ENCODE measurements around the gene MVK. TPM values are rescaled to one million over a fixed set of nuclear protein-coding genes. Genes with fewer than 3 reads are reported as not detected.

MVK gene
- total and polyA plus RNA-seq, 4 donors = 34.9 to 50.3 (median 41.4) TPM

DNA sequence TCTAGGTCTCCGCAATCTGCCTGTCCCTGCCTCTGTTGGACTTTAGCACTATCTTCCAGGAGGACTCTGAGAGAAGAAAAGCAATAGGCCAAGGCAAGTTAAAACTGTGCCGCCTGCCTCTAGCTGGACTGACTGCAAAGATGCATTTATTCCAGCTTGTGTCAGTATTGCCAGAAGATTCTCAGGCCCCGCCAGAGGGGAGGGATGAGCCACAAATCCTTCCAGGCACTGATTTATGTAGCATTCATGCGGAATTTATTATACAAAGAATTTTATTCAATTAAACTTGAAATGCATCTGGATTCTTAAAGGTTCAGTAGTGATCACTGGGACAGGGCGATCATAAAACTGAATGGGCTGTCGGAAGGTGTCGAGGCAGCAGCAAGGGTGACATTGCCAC, 20.1 kb upstream of the MVK start:
- no peak overlapping the region for H3K4me3 ChIP-seq (ENCODE audit: low read depth in 1 of 3, low read length in 3 of 3)
- WGBS = 81% methylated on average over 7 of the region's 7 CpGs
- no peak overlapping the region for H3K27ac ChIP-seq (ENCODE audit: low read depth in 1 of 2, low read length in 2 of 2)
- DNase-seq (ENCODE audit: low spot score) = no peak
- TF ChIP-seq HNF4A (conservative IDR thresholded peaks at IDR 0.05) = peak in 1 of 2 donors; percentile 15
- TF ChIP-seq EGR1 (IDR thresholded peaks at IDR 0.05; ENCODE audit: low read depth in 2 of 2) = no peak
- H3K36me3 ChIP-seq (ENCODE audit: control insufficient read depth in 4 of 4, insufficient read depth in 3 of 4, low read depth in 1 of 4, low read length in 3 of 4) = no peaks in the 10 kb centered on the region
- H3K9me3 ChIP-seq (ENCODE audit: control insufficient read depth in 4 of 4, low read length in 3 of 4) = no peaks in the 10 kb centered on the region
- H3K4me1 ChIP-seq (ENCODE audit: control insufficient read depth in 4 of 4, insufficient read depth in 4 of 4, low read length in 3 of 4) = peaks cover 2 to 53% (median 42%) of the 10 kb centered on the region in 4 donors
- H3K9ac ChIP-seq (ENCODE audit: low read depth in 1 of 2, low read length in 2 of 2) = no peak overlapping the region
- H3K27me3 ChIP-seq (ENCODE audit: control insufficient read depth in 4 of 4, insufficient read depth in 4 of 4, low read length in 3 of 4) = no peaks in the 10 kb centered on the region

DNA sequence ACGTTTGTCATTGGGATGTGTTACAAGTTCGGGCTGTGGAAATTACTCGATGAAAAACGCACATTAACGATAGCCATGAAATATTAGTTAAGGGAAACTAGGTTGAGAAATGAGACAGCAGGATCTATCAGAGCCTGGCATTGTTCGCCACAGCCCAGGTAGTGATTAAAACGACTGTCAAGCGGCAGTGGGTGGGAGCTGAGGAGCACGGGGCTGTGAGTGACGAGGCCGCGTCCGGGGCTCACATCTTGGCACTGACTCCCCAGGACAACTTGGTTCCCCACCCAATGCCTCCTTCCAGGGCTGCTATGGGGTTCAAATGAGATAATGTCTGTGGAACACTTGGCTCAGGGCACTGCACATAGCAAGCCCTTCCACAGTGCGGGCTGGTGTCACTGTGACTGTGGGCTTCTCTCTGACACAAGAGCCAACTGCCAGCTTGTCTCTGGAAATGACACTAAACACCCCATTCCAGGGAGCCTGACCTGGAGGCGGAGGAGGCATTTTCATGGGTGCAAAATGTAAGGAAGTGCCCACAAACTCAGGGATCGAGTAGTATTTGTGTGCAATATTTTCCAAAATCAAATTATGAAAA, 19.6 kb upstream of the MVK start:
- WGBS = 65% methylated on average over 16 of the region's 16 CpGs
- no peak for TF ChIP-seq RXRA (IDR thresholded peaks at IDR 0.05)
- TF ChIP-seq, protein P1, sequence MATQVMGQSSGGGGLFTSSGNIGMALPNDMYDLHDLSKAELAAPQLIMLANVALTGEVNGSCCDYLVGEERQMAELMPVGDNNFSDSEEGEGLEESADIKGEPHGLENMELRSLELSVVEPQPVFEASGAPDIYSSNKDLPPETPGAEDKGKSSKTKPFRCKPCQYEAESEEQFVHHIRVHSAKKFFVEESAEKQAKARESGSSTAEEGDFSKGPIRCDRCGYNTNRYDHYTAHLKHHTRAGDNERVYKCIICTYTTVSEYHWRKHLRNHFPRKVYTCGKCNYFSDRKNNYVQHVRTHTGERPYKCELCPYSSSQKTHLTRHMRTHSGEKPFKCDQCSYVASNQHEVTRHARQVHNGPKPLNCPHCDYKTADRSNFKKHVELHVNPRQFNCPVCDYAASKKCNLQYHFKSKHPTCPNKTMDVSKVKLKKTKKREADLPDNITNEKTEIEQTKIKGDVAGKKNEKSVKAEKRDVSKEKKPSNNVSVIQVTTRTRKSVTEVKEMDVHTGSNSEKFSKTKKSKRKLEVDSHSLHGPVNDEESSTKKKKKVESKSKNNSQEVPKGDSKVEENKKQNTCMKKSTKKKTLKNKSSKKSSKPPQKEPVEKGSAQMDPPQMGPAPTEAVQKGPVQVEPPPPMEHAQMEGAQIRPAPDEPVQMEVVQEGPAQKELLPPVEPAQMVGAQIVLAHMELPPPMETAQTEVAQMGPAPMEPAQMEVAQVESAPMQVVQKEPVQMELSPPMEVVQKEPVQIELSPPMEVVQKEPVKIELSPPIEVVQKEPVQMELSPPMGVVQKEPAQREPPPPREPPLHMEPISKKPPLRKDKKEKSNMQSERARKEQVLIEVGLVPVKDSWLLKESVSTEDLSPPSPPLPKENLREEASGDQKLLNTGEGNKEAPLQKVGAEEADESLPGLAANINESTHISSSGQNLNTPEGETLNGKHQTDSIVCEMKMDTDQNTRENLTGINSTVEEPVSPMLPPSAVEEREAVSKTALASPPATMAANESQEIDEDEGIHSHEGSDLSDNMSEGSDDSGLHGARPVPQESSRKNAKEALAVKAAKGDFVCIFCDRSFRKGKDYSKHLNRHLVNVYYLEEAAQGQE (IDR thresholded peaks at IDR 0.05) = no peak
- TF ChIP-seq FOXA2 (IDR thresholded peaks at IDR 0.05) = no peak
- TF ChIP-seq TAF1 (conservative IDR thresholded peaks at IDR 0.05) = no peak
- no peak for TF ChIP-seq YY1 (IDR thresholded peaks at IDR 0.05)
- no peak for TF ChIP-seq NR2F2 (IDR thresholded peaks at IDR 0.05)
- TF ChIP-seq SP1 (IDR thresholded peaks at IDR 0.05) = no peak
- TF ChIP-seq, protein P2, sequence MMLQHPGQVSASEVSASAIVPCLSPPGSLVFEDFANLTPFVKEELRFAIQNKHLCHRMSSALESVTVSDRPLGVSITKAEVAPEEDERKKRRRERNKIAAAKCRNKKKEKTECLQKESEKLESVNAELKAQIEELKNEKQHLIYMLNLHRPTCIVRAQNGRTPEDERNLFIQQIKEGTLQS (IDR thresholded peaks at IDR 0.05) = no peak
- TF ChIP-seq, protein P3, sequence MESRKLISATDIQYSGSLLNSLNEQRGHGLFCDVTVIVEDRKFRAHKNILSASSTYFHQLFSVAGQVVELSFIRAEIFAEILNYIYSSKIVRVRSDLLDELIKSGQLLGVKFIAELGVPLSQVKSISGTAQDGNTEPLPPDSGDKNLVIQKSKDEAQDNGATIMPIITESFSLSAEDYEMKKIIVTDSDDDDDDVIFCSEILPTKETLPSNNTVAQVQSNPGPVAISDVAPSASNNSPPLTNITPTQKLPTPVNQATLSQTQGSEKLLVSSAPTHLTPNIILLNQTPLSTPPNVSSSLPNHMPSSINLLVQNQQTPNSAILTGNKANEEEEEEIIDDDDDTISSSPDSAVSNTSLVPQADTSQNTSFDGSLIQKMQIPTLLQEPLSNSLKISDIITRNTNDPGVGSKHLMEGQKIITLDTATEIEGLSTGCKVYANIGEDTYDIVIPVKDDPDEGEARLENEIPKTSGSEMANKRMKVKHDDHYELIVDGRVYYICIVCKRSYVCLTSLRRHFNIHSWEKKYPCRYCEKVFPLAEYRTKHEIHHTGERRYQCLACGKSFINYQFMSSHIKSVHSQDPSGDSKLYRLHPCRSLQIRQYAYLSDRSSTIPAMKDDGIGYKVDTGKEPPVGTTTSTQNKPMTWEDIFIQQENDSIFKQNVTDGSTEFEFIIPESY (IDR thresholded peaks at IDR 0.05) = no peak
- no peak for TF ChIP-seq RAD21 (IDR thresholded peaks at IDR 0.05)
- no peak for TF ChIP-seq HNF4G (IDR thresholded peaks at IDR 0.05)
- TF ChIP-seq EGR1 (IDR thresholded peaks at IDR 0.05; ENCODE audit: low read depth in 2 of 2) = no peak
- TF ChIP-seq, protein P4, sequence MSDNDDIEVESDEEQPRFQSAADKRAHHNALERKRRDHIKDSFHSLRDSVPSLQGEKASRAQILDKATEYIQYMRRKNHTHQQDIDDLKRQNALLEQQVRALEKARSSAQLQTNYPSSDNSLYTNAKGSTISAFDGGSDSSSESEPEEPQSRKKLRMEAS (IDR thresholded peaks at IDR 0.05) = no peak
- DNase-seq (ENCODE audit: low spot score) = no peak
- no peak overlapping the region for H3K27ac ChIP-seq (ENCODE audit: low read depth in 1 of 2, low read length in 2 of 2)
- H3K27me3 ChIP-seq (ENCODE audit: control insufficient read depth in 4 of 4, insufficient read depth in 4 of 4, low read length in 3 of 4) = no peaks in the 10 kb centered on the region
- H3K9ac ChIP-seq (ENCODE audit: low read depth in 1 of 2, low read length in 2 of 2) = no peak overlapping the region
- H3K4me1 ChIP-seq (ENCODE audit: control insufficient read depth in 4 of 4, insufficient read depth in 4 of 4, low read length in 3 of 4) = peaks cover 2 to 57% (median 45%) of the 10 kb centered on the region in 4 donors
- H3K36me3 ChIP-seq (ENCODE audit: control insufficient read depth in 4 of 4, insufficient read depth in 3 of 4, low read depth in 1 of 4, low read length in 3 of 4) = peaks cover 0 to 2% (median 0%) of the 10 kb centered on the region in 4 donors
- H3K4me3 ChIP-seq (ENCODE audit: low read depth in 1 of 3, low read length in 3 of 3) = no peak overlapping the region
- no peaks in the 10 kb centered on the region for H3K9me3 ChIP-seq (ENCODE audit: control insufficient read depth in 4 of 4, low read length in 3 of 4)

Measured in liver (tissue), 9 donors.